ENCODE measurements around the gene ABHD1.

GRCh38 chr2:27084297-27085061, 39.1 kb upstream of the ABHD1 start:
- TF ChIP-seq REST (tag by site-specific recombination; IDR thresholded peaks at IDR 0.05) (no peak), ZBTB49 (tag by site-specific recombination; IDR thresholded peaks at IDR 0.05; ENCODE audit: low read depth) (no peak), ZNF362 (tag by site-specific recombination; IDR thresholded peaks at IDR 0.05) (no peak), SP2 (tag by site-specific recombination; IDR thresholded peaks at IDR 0.05) (no peak), ZNF302 (tag by site-specific recombination; IDR thresholded peaks at IDR 0.05; ENCODE audit: low read depth) (no peak), ZEB2 (tag by site-specific recombination; IDR thresholded peaks at IDR 0.05) (no peak), ZNF76 (tag by site-specific recombination; IDR thresholded peaks at IDR 0.05; ENCODE audit: borderline replicate concordance, low read depth) (no peak), KLF17 (tag by site-specific recombination; IDR thresholded peaks at IDR 0.05) (no peak), CTCF (tag by site-specific recombination; IDR thresholded peaks at IDR 0.05) (no peak), ZBTB7A (tag by site-specific recombination; IDR thresholded peaks at IDR 0.05; ENCODE audit: low read depth) (no peak), MZF1 (tag by site-specific recombination; IDR thresholded peaks at IDR 0.05; ENCODE audit: borderline replicate concordance) (no peak), ZNF664 (tag by site-specific recombination; IDR thresholded peaks at IDR 0.05) (no peak)

Measured in HEK293 (cell line).